HepG2 (cell line): Measurements from ENCODE around the gene CLHC1. TPM values are rescaled to one million over a fixed set of nuclear protein-coding genes. Genes with fewer than 3 reads are reported as not detected.

Source experiments
- ARHGAP35 ChIP-seq: sonication (generic); formaldehyde crosslinking; IDR thresholded peaks from 2 replicates; pipeline ENCODE4 v1.9.0; 2022; ENCODE audit warnings: mild to moderate bottlenecking, inconsistent platforms, moderate library complexity, missing genetic modification reagents, borderline replicate concordance
- ARID2 ChIP-seq: sonication (generic); formaldehyde crosslinking; IDR thresholded peaks from 2 replicates; pipeline ENCODE4 v1.8.1; 2022; ENCODE audit warnings: mild to moderate bottlenecking, missing genetic modification reagents, borderline replicate concordance
- CSRNP2 ChIP-seq: sonication (generic); formaldehyde crosslinking; conservative IDR thresholded peaks from 2 replicates; pipeline ENCODE4 v1.8.0; 2022; ENCODE audit warnings: low read depth, missing genetic modification reagents
- HMG20A ChIP-seq: IDR thresholded peaks from 2 replicates; pipeline ENCODE4 v1.6.1; 2016; ENCODE audit warnings: borderline replicate concordance
- HNF4G ChIP-seq, 2 experiments: sonication (generic) in 1 of 2; formaldehyde crosslinking in 1 of 2; IDR thresholded peaks; 2 replicates each; pipeline versions ENCODE4 v1.4.0 to v1.6.1; 2011 to 2020; ENCODE audit warnings: borderline replicate concordance in 2 of 2, low read depth in 2 of 2, mild to moderate bottlenecking in 2 of 2, low read length in 1 of 2, missing genetic modification reagents in 1 of 2, moderate library complexity in 1 of 2
- MED8 ChIP-seq: sonication (generic); formaldehyde crosslinking; IDR thresholded peaks from 2 replicates; pipeline ENCODE4 v1.8.1; 2023; ENCODE audit warnings: mild to moderate bottlenecking, missing genetic modification reagents; ENCODE audit not compliant: insufficient replicate concordance
- MIXL1 ChIP-seq: IDR thresholded peaks from 2 replicates; pipeline ENCODE4 v1.6.1; 2016
- NFIB ChIP-seq: sonication (generic); formaldehyde crosslinking; IDR thresholded peaks from 2 replicates; pipeline ENCODE4 v1.9.0; 2021; ENCODE audit warnings: missing genetic modification reagents, mild to moderate bottlenecking, borderline replicate concordance
- PBX3 ChIP-seq: sonication (generic); formaldehyde crosslinking; IDR thresholded peaks from 2 replicates; pipeline ENCODE4 v1.8.1; 2023; ENCODE audit warnings: missing genetic modification reagents, inconsistent platforms, borderline replicate concordance
- PITX1 ChIP-seq: sonication (generic); formaldehyde crosslinking; IDR thresholded peaks from 2 replicates; pipeline ENCODE4 v1.5.1; 2020; ENCODE audit warnings: mild to moderate bottlenecking, missing genetic modification reagents
- POGK ChIP-seq: sonication (generic); formaldehyde crosslinking; conservative IDR thresholded peaks from 2 replicates; pipeline ENCODE4 v1.8.0; 2022; ENCODE audit warnings: mild to moderate bottlenecking, moderate library complexity, missing genetic modification reagents
- SIX1 ChIP-seq: sonication (generic); formaldehyde crosslinking; IDR thresholded peaks from 2 replicates; pipeline ENCODE4 v1.4.0; 2020; ENCODE audit warnings: missing genetic modification reagents, borderline replicate concordance
- SMARCE1 ChIP-seq: fragments of 450-650 bp; IDR thresholded peaks from 2 replicates; pipeline ENCODE4 v1.6.1; 2017; ENCODE audit warnings: borderline replicate concordance
- U2AF2 ChIP-seq: fragments of 200-400 bp; formaldehyde crosslinking; IDR thresholded peaks from 2 replicates; pipeline ENCODE4 v1.6.1; 2017; ENCODE audit warnings: low read depth, mild to moderate bottlenecking, low read length
- ZBTB37 ChIP-seq: sonication (generic); formaldehyde crosslinking; IDR thresholded peaks from 2 replicates; pipeline ENCODE4 v1.4.0; 2020; ENCODE audit warnings: mild to moderate bottlenecking, missing genetic modification reagents
- ZNF207 ChIP-seq: fragments of 450-650 bp; IDR thresholded peaks from 2 replicates; pipeline ENCODE4 v1.6.1; 2016; ENCODE audit warnings: antibody characterized with exemption, borderline replicate concordance
- ZNF543 ChIP-seq: sonication (generic); formaldehyde crosslinking; IDR thresholded peaks from 2 replicates; pipeline ENCODE4 v1.4.0; 2020; ENCODE audit warnings: mild to moderate bottlenecking, missing genetic modification reagents
- ZNF562 ChIP-seq: sonication (generic); formaldehyde crosslinking; IDR thresholded peaks from 2 replicates; pipeline ENCODE4 v1.8.0; 2022; ENCODE audit warnings: missing genetic modification reagents, borderline replicate concordance
- ZNF577 ChIP-seq: sonication (generic); formaldehyde crosslinking; IDR thresholded peaks from 2 replicates; pipeline ENCODE4 v1.4.0; 2020; ENCODE audit warnings: mild to moderate bottlenecking, low read depth, missing genetic modification reagents, borderline replicate concordance
- ZSCAN29 ChIP-seq: sonication (generic); formaldehyde crosslinking; conservative IDR thresholded peaks from 2 replicates; pipeline ENCODE4 v1.4.0; 2020; ENCODE audit warnings: mild to moderate bottlenecking, missing genetic modification reagents
- polyA plus RNA-seq, 8 experiments: library from polyadenylated mRNA; depleted of rRNA in 3 of 8; stranded (reverse) in 7 of 8; unstranded in 1 of 8; fragments of >200 nt; fragmentation: Illumina TruSeq in 4 of 8; extraction: Trizol in 4 of 8; gene quantifications; 2 replicates each; pipeline versions ENCODE4 v1.2.1 to v1.2.3, GENCODE V29; 2011 to 2016; ENCODE audit warnings: low read depth in 4 of 8, missing spikeins in 1 of 8, mixed read lengths in 1 of 8; ENCODE audit not compliant: insufficient read depth in 1 of 8
- total RNA-seq, 5 experiments: library from RNA; depleted of rRNA; stranded (reverse); fragments of >200 nt; fragmentation: Illumina TruSeq; extraction: Trizol; gene quantifications; 2 replicates each; pipeline ENCODE4 v1.2.3, GENCODE V29; 2016; ENCODE audit warnings: low read depth in 1 of 5

The CLHC1 gene
- total and polyA plus RNA-seq, 2 of the 13 experiments (the other 11 are each of a cell fraction or from before 2014, with no cell fraction given) = 9.8 to 12.6 TPM

- no peak for TF ChIP-seq ZNF562 (CRISPR knock-in tag)
- TF ChIP-seq HNF4G (IDR thresholded peaks at IDR 0.05; ENCODE audit: borderline replicate concordance, low read depth, low read length) = no peak; the same call in 1 of the 2 replicates
- TF ChIP-seq HNF4G (CRISPR knock-in tag; IDR thresholded peaks at IDR 0.05; ENCODE audit: borderline replicate concordance, low read depth) = peak; percentile 34; the same call in 1 of the 2 replicates
- TF ChIP-seq CSRNP2 (CRISPR knock-in tag) = no peak
- TF ChIP-seq NFIB (CRISPR knock-in tag) = no peak
- 0 out of 2 replicates have a peak, but pooled peaks have one; percentile 49 for TF ChIP-seq ZSCAN29 (CRISPR knock-in tag)
- TF ChIP-seq POGK (CRISPR knock-in tag) = peak; percentile 9; the same call in 1 of the 2 replicates
- TF ChIP-seq SIX1 (CRISPR knock-in tag) = no peak; the same call in 1 of the 2 replicates
- peak; percentile 79 for TF ChIP-seq PBX3
- TF ChIP-seq MED8 = peak; percentile 58
- TF ChIP-seq ZNF577 (CRISPR knock-in tag) = peak; percentile 71; the same call in 1 of the 2 replicates
- TF ChIP-seq U2AF2 = 0 out of 2 replicates have a peak, but pooled peaks have one; percentile 46
- TF ChIP-seq ZNF543 (CRISPR knock-in tag) = peak; percentile 60
- peak; percentile 43; the same call in 1 of the 2 replicates for TF ChIP-seq ZBTB37
- TF ChIP-seq HMG20A (CRISPR knock-in tag) = peak; percentile 10
- 0 out of 2 replicates have a peak, but pooled peaks have one; percentile 83 for TF ChIP-seq ARID2 (CRISPR knock-in tag)
- TF ChIP-seq ZNF207 = no peak
- TF ChIP-seq ARHGAP35 = peak; percentile 74; the same call in 1 of the 2 replicates
- TF ChIP-seq SMARCE1 = no peak
- TF ChIP-seq MIXL1 (CRISPR knock-in tag) = no peak; the same call in 1 of the 2 replicates
- TF ChIP-seq PITX1 (CRISPR knock-in tag) = peak; percentile 11; the same call in 1 of the 2 replicates
Measured at GRCh38 chr2:55232084-55232862, at the start of gene CLHC1, which contains the start of gene RPS27A (continued).
